Head of caudate nucleus (tissue), 42 donors: ENCODE results near the gene LYRM4.

ENCODE experiments used
- DNase-seq, 42 donors: peaks; one replicate each; pipeline versions ENCODE4 v3.0.0 to v3.0.0-alpha.2; 2020 to 2021; ENCODE audit warnings: mixed read lengths in 7 of 42
- intact Hi-C: fragments of 100-400 bp; cut with DNase I; formaldehyde crosslinking; loops from one replicate; pipeline ENCODE4 v1.15.0; 2022

The LYRM4 gene

DNA sequence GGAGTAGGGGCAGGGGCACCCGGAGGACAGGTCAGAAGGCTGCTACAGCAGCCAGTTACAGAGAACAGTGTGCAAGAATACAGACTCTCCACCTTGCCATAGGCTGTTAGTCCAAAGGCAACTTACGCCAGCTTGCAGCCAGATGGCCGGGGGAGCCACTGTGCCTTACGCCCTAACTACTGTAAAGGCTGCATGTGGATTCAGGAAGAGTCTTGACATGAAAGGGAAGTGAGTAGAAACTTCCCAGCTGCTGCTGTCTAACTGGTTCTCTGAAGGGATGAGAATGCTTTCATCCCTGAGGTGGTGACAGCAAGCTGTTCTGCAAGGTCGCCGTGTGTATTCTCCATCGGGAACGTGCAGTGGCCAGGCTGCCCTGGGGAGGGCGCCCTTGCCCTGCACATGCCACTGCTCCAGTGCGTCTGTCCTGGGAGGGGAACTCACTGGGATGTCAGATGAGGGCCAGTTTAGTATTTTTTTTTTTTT, 46.1 kb downstream of the LYRM4 start:
- DNase-seq: peak in 38 of 42 donors; percentile 21 to 88 (median 65)
- intact Hi-C loops: no loop called here

DNA sequence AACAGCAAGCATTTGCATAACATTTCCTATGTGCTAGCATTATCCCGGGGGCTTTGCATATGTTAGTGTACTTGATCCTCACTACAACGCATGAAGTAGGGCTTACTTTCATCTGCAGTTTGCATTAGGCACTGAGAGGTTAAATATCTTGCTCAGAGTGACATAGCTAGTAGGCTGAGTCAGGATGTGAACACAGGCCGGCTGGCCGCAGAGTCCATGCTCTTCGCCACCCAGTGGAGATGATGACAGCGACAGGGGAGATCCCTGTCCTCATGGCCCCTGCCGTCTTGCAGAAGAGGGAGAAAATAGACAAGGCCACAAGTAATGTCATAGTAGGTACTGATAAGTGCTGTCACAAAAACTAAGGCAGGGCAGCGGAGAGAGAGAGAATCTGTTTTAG, 46.9 kb downstream of the LYRM4 start:
- intact Hi-C loops: no loop called here
- DNase-seq: peak in 5 of 42 donors; percentile 39 to 70 (median 44)

GRCh38 chr6:5211492-5211891, 49.3 kb downstream of the LYRM4 start:
- no peak for DNase-seq
- intact Hi-C loops: no loop called here

DNA sequence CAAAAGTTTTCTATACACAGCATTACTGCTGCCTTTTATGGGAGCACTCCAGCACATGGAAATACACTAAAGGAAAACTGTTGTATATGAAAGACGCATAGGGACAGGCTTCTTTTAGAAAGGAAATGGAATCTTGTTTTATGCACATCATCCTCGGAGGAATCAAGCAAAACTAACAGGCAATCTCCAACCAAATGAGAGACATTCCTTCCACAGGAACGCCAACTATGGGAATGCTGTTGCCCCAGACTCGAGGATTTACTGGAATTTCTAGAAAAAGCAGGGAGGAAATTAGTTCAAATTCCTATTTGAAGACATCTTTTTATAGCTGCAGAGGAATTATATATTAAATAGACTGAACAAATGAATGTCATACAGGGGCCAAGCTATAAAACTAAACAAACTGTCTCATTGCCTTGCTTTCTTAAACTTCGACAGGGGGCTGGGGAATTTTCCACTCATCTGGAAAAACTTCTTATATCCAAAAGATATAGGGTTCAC, 52.2 kb downstream of the LYRM4 start:
- intact Hi-C loops: no loop called here
- DNase-seq: no peak

- DNase-seq: no peak
- intact Hi-C loops: no loop called here
These were observed 52.7 kb downstream of the LYRM4 start for GRCh38 chr6:5208057-5208456.

- intact Hi-C loops: no loop called here
These were observed 53.7 kb downstream of the LYRM4 start for GRCh38 chr6:5206920-5207561.

DNA sequence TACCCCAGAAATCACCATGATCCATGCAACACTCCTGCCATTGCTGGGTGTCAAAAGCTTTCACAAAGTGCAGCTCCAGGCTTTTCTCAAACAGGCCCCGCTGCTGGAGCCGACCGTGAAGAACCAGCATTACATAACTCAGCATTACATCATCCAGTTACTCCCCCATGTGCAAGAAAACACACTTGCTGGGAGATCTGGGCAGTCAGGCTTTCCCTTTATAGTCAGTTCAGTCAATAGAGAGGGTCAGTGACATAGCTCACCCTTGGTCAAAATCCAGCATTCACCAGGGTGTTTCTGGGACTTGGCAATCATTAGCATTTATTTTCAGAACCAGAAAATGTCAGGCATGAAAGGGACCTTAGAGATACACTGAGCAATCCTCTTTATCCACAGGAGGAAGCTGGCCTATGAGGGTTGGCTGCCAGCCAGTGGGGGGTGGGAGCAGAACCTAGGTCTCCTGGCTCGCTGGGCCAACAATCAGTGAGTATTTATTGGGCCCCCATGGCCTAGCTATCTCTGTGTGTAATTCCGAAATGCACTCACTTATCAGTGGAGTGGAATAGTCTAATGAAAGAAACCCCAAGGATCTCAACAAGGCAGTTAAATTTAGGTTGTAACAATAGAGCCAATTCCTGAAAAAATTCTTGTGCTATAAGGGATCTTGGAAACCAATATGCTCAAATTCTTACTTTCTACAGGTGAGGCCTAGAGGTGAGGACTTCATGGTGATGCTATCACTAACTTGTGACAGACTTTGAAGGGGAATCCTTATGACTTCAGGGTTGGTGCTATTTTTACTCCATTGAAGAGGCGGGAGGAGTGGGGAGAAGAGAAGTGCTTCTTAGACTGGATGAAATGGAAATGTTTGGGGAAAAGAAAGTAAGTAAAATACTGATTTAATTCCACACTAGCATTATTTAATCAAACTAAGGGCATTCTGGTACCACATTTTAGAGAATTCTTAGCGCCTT, 54.6 kb downstream of the LYRM4 start:
- intact Hi-C loops: no loop called here
- DNase-seq: peak; percentile 36 to 92 (median 79)

More at GRCh38 chr6:5206920-5207561, 53.7 kb downstream of the LYRM4 start:
- peak in 5 of 42 donors; percentile 9 to 61 (median 39) for DNase-seq

DNA sequence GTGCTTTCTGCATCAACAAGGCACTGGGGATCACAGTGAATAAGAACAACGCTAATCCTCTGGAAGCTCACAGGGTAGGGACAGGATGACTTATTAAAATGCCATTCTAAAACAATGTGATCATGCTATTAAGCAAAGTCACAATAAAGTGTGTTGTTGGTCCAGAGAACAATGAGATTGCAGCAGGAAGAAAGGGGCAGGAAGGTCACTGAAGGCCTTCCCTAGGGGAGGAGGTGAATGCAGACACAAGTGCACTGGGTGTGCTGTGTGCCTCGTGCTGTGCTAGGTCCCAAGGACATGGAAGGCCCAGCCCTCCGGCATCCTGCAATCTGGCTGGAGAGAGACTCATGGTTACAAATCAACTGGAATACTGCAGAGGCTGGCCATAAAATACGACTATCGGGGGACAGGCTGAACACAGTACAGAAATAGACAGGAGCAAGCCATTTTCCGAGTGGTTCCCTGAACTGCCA, 55.7 kb downstream of the LYRM4 start:
- peak in 14 of 42 donors; percentile 9 to 62 (median 28) for DNase-seq
- intact Hi-C loops: no loop called here

DNA sequence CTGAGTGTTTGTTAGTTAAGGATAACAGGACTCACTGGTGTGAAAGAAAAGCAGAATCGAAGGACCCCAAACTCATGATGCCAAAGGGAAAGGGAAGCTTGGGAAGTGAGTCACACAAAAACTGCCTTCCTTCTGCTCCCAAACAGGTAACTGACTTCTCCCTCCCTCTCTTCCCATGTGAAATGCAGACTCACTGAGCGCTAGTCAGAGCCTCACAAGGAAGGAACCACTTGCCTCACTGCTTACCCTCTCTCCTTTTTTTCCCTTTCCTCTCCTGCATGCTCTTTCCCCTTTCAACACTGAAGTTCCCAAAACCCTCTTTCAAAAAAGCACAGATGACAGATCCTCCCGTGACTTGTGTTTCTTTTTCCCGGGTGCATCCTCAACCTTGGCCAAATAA, 56.4 kb downstream of the LYRM4 start:
- intact Hi-C loops: no loop called here
- DNase-seq: peak in 4 of 42 donors; percentile 22 to 61 (median 34)

GRCh38 chr6:5203546-5203945, 57.2 kb downstream of the LYRM4 start:
- intact Hi-C loops: loop anchor here (2.0 kb wide), 1 partner anchor 55 kb away; no protein-coding TSS in a partner anchor
- peak in 12 of 42 donors; percentile 13 to 60 (median 37) for DNase-seq

GRCh38 chr6:5202941-5203340, 57.8 kb downstream of the LYRM4 start:
- intact Hi-C loops: loop anchor here (2.0 kb wide), 1 partner anchor 56 kb away; no protein-coding TSS in a partner anchor
- DNase-seq: no peak

GRCh38 chr6:5202206-5202605, 58.5 kb downstream of the LYRM4 start:
- DNase-seq: no peak
- intact Hi-C loops: loop anchor here (2.0 kb wide), 1 partner anchor 57 kb away; no protein-coding TSS in a partner anchor

DNA sequence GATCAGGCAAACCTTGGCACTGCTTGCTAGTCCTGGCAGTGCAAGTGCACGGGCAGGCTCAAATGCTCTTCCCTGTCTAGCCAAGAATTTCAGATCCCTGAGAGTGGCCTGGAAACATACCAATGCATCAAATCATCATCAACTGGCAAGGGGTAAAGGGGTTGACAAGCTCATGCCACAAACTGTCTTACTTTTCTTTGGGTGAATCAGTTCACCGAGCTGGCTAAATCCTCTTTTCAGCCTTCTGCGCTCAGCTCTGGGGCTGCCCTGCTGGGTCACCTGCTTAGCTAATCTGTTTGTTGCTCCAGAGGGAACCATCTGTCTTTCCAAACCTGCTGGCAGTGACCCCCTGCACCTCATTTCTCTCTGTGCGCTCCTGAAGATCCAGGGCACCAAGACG, 59.5 kb downstream of the LYRM4 start:
- DNase-seq: no peak
- intact Hi-C loops: no loop called here

- no peak for DNase-seq
- intact Hi-C loops: no loop called here
These were observed 61.0 kb downstream of the LYRM4 start for GRCh38 chr6:5199702-5200101.

GRCh38 chr6:5199283-5199682, 61.5 kb downstream of the LYRM4 start:
- no peak for DNase-seq
- intact Hi-C loops: no loop called here

GRCh38 chr6:5197084-5197483, 63.7 kb downstream of the LYRM4 start:
- DNase-seq: peak in 9 of 42 donors; percentile 20 to 67 (median 36)
- intact Hi-C loops: no loop called here

DNA sequence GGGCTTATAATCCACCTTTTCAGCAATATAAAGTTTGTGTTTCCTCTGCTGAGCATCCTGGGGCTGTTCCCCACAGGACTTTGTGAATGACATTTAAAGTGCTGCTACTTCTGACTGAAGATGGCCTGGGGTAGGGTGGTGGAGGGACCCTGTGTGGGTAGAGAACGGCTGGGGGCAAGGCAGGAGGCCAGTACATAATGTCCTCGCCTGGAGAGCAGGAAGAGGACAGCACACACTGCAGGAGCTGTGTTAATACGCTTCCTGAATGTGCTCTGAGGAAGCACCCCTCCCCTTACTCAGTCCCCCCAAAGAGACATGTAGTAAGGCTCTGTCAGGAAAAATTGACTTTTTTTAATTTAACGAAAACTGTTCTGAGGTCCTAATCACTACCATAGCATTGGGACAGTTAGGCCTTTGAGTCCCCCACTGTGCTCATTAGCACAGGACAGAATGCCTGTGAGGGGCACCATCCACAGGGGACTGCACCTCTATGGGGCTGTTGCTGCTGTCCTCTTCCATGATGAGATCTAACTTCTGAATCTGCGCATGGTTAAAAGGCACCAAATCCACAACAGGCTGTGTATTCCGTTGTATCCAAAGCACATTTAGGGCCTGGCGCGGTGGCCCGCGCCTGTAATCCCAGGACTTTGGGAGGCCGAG, 68.5 kb downstream of the LYRM4 start:
- no peak for DNase-seq
- intact Hi-C loops: no loop called here

- no peak for DNase-seq
- intact Hi-C loops: no loop called here
These were observed 69.0 kb downstream of the LYRM4 start for GRCh38 chr6:5191722-5192121.

DNA sequence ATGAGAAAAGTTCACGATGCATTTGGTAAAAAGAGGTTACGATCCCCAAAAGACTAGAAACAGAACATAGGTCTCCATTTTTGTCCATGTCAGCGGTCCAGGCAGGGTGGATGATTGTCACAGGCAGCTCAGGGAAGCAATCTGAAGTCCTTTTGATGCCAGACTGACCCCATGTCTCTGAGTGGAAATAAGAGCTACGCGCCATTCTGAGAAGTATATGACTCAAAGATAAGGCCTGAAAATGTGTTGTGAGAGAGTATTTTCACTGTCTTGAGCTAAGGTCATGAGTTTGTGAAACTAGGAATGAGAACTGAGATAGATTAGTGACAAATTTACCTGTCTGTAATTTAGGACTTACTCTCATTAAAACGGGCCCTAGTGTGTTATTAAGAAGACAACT, 69.5 kb downstream of the LYRM4 start:
- DNase-seq: no peak
- intact Hi-C loops: no loop called here
